ENCODE measurements around the gene RPTN. TPM values are rescaled to one million over a fixed set of nuclear protein-coding genes. Genes with fewer than 3 reads are reported as not detected.

Gene RPTN
- polyA plus RNA-seq, 1 of the 3 experiments (the other 2 are of a cell fraction), result not detected

DNA sequence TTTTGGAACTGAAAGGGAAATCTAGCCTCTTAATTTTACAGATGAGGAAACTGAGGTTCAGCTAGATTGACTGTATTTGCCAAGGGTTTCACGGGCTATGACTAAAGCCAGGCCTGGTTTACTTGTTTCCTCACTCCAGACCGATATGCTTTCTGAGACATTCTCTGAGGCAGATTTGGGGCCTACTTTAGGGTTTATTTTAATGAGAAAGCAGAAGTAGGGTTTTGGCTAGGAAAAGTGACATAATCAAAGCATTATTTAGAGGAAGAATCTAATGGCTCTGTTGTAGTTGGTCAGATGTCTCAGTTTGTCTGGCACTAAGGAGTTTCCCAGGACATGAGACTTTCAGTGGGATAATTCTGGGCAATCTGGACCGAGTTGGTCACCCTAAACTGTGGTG lies 1.5 kb upstream of the RPTN start:
- H3K4me1 ChIP-seq (ENCODE audit: control insufficient read depth in 1 of 2, insufficient read depth in 2 of 2, low read depth in 1 of 2, low read length in 1 of 2), result peaks cover 0 to 8% of the 10 kb centered on the region in 2 experiments; a peak in 1 of 4 replicates
- DNase-seq, result no peak
- H3K27me3 ChIP-seq (ENCODE audit: insufficient read depth), result no peaks in the 10 kb centered on the region
- H3K27ac ChIP-seq (ENCODE audit: low read depth in 2 of 2, low read length in 1 of 2), result no peak overlapping the region
- no peaks in the 10 kb centered on the region for H4K20me1 ChIP-seq (ENCODE audit: insufficient read depth)
- no peak overlapping the region for H3K9ac ChIP-seq
- WGBS (ENCODE audit: low lambda C conversion rate), result 16% methylated on average over 3 of the region's 3 CpGs
- no peak overlapping the region for H3K4me3 ChIP-seq (ENCODE audit: low read depth in 2 of 2, low read length in 1 of 2)
- POLR2A ChIA-PET, result no interaction called here
- no peak overlapping the region for H3K4me2 ChIP-seq
- CTCF ChIA-PET, result no interaction called here
- H3K9me2 ChIP-seq, result no peaks in the 10 kb centered on the region
- no peaks in the 10 kb centered on the region for H3K9me3 ChIP-seq
- TF ChIP-seq YY1 (IDR thresholded peaks at IDR 0.05; ENCODE audit: low read depth), result no peak
- TF ChIP-seq, protein P1, sequence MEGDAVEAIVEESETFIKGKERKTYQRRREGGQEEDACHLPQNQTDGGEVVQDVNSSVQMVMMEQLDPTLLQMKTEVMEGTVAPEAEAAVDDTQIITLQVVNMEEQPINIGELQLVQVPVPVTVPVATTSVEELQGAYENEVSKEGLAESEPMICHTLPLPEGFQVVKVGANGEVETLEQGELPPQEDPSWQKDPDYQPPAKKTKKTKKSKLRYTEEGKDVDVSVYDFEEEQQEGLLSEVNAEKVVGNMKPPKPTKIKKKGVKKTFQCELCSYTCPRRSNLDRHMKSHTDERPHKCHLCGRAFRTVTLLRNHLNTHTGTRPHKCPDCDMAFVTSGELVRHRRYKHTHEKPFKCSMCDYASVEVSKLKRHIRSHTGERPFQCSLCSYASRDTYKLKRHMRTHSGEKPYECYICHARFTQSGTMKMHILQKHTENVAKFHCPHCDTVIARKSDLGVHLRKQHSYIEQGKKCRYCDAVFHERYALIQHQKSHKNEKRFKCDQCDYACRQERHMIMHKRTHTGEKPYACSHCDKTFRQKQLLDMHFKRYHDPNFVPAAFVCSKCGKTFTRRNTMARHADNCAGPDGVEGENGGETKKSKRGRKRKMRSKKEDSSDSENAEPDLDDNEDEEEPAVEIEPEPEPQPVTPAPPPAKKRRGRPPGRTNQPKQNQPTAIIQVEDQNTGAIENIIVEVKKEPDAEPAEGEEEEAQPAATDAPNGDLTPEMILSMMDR (IDR thresholded peaks at IDR 0.05), result no peak
- TF ChIP-seq, protein P2, sequence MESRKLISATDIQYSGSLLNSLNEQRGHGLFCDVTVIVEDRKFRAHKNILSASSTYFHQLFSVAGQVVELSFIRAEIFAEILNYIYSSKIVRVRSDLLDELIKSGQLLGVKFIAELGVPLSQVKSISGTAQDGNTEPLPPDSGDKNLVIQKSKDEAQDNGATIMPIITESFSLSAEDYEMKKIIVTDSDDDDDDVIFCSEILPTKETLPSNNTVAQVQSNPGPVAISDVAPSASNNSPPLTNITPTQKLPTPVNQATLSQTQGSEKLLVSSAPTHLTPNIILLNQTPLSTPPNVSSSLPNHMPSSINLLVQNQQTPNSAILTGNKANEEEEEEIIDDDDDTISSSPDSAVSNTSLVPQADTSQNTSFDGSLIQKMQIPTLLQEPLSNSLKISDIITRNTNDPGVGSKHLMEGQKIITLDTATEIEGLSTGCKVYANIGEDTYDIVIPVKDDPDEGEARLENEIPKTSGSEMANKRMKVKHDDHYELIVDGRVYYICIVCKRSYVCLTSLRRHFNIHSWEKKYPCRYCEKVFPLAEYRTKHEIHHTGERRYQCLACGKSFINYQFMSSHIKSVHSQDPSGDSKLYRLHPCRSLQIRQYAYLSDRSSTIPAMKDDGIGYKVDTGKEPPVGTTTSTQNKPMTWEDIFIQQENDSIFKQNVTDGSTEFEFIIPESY (IDR thresholded peaks at IDR 0.05; ENCODE audit: borderline replicate concordance, low read depth), result no peak
- TF ChIP-seq GATA2 (CRISPR knock-in tag; IDR thresholded peaks at IDR 0.05), result no peak
- TF ChIP-seq, protein P3, sequence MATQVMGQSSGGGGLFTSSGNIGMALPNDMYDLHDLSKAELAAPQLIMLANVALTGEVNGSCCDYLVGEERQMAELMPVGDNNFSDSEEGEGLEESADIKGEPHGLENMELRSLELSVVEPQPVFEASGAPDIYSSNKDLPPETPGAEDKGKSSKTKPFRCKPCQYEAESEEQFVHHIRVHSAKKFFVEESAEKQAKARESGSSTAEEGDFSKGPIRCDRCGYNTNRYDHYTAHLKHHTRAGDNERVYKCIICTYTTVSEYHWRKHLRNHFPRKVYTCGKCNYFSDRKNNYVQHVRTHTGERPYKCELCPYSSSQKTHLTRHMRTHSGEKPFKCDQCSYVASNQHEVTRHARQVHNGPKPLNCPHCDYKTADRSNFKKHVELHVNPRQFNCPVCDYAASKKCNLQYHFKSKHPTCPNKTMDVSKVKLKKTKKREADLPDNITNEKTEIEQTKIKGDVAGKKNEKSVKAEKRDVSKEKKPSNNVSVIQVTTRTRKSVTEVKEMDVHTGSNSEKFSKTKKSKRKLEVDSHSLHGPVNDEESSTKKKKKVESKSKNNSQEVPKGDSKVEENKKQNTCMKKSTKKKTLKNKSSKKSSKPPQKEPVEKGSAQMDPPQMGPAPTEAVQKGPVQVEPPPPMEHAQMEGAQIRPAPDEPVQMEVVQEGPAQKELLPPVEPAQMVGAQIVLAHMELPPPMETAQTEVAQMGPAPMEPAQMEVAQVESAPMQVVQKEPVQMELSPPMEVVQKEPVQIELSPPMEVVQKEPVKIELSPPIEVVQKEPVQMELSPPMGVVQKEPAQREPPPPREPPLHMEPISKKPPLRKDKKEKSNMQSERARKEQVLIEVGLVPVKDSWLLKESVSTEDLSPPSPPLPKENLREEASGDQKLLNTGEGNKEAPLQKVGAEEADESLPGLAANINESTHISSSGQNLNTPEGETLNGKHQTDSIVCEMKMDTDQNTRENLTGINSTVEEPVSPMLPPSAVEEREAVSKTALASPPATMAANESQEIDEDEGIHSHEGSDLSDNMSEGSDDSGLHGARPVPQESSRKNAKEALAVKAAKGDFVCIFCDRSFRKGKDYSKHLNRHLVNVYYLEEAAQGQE (IDR thresholded peaks at IDR 0.05; ENCODE audit: low read depth, low read length), result no peak
- TF ChIP-seq, protein P4, sequence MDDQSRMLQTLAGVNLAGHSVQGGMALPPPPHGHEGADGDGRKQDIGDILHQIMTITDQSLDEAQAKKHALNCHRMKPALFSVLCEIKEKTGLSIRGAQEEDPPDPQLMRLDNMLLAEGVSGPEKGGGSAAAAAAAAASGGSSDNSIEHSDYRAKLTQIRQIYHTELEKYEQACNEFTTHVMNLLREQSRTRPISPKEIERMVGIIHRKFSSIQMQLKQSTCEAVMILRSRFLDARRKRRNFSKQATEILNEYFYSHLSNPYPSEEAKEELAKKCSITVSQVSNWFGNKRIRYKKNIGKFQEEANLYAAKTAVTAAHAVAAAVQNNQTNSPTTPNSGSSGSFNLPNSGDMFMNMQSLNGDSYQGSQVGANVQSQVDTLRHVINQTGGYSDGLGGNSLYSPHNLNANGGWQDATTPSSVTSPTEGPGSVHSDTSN (IDR thresholded peaks at IDR 0.05), result no peak
- H3K79me2 ChIP-seq (ENCODE audit: insufficient read depth), result no peaks in the 10 kb centered on the region
- H3F3A ChIP-seq (replicated peaks; ENCODE audit: insufficient read depth), result peaks cover 17% of the 10 kb centered on the region
- no peaks in the 10 kb centered on the region for H3K36me3 ChIP-seq (replicated peaks in 1 of 2; ENCODE audit: control insufficient read depth in 1 of 2, insufficient read depth in 2 of 2, low read length in 1 of 2)
- no peak overlapping the region for H2AFZ ChIP-seq (ENCODE audit: low read depth)

DNA sequence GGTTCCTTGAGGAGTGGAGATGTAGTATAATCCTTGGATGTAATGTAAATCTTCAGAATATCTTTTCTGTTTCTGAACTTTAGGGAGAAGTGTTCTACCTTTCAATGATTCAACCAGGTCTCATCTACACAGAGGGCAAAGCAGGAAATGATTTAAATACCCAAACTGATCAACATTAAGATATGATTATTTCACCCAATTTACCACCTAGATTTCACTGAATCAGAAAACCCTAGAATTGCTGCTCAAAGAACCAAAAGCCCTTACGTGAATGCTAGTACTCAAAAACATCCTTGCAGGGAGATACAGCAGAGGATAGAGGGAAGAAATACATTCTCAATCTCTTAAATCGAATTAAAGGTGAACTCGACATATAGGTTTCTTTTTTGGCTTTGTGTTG lies 5.0 kb downstream of the RPTN start:
- Histone ChIP-seq H3K27ac (ENCODE audit: low read depth in 2 of 2, low read length in 1 of 2) (no peak overlapping the region), H3K36me3 (replicated peaks in 1 of 2; ENCODE audit: control insufficient read depth in 1 of 2, insufficient read depth in 2 of 2, low read length in 1 of 2) (no peaks in the 10 kb centered on the region), H3F3A (replicated peaks; ENCODE audit: insufficient read depth) (no peaks in the 10 kb centered on the region), H3K4me2 (no peak overlapping the region), H3K9ac (no peak overlapping the region), H2AFZ (ENCODE audit: low read depth) (no peak overlapping the region), H3K9me2 (no peaks in the 10 kb centered on the region), H3K27me3 (ENCODE audit: insufficient read depth) (no peaks in the 10 kb centered on the region), H3K4me1 (ENCODE audit: control insufficient read depth in 1 of 2, insufficient read depth in 2 of 2, low read depth in 1 of 2, low read length in 1 of 2) (no peaks in the 10 kb centered on the region), H4K20me1 (ENCODE audit: insufficient read depth) (no peaks in the 10 kb centered on the region), H3K4me3 (ENCODE audit: low read depth in 2 of 2, low read length in 1 of 2) (no peak overlapping the region), H3K9me3 (no peaks in the 10 kb centered on the region), H3K79me2 (ENCODE audit: insufficient read depth) (no peaks in the 10 kb centered on the region)
- TF ChIP-seq, protein P5, sequence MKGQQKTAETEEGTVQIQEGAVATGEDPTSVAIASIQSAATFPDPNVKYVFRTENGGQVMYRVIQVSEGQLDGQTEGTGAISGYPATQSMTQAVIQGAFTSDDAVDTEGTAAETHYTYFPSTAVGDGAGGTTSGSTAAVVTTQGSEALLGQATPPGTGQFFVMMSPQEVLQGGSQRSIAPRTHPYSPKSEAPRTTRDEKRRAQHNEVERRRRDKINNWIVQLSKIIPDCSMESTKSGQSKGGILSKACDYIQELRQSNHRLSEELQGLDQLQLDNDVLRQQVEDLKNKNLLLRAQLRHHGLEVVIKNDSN (IDR thresholded peaks at IDR 0.05; ENCODE audit: borderline replicate concordance, low read depth), result no peak
- TF ChIP-seq NFIC (IDR thresholded peaks at IDR 0.05; ENCODE audit: borderline replicate concordance), result no peak
- TF ChIP-seq YY1 (IDR thresholded peaks at IDR 0.05; ENCODE audit: low read depth), result no peak
- TF ChIP-seq, protein P6, sequence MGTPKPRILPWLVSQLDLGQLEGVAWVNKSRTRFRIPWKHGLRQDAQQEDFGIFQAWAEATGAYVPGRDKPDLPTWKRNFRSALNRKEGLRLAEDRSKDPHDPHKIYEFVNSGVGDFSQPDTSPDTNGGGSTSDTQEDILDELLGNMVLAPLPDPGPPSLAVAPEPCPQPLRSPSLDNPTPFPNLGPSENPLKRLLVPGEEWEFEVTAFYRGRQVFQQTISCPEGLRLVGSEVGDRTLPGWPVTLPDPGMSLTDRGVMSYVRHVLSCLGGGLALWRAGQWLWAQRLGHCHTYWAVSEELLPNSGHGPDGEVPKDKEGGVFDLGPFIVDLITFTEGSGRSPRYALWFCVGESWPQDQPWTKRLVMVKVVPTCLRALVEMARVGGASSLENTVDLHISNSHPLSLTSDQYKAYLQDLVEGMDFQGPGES (IDR thresholded peaks at IDR 0.05; ENCODE audit: low read depth, low read length), result no peak
- no peak for TF ChIP-seq GATA2 (CRISPR knock-in tag; IDR thresholded peaks at IDR 0.05)
- TF ChIP-seq, protein P7, sequence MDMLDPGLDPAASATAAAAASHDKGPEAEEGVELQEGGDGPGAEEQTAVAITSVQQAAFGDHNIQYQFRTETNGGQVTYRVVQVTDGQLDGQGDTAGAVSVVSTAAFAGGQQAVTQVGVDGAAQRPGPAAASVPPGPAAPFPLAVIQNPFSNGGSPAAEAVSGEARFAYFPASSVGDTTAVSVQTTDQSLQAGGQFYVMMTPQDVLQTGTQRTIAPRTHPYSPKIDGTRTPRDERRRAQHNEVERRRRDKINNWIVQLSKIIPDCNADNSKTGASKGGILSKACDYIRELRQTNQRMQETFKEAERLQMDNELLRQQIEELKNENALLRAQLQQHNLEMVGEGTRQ (IDR thresholded peaks at IDR 0.05; ENCODE audit: borderline replicate concordance, low read depth, low read length), result no peak
- no peak for TF ChIP-seq MEF2A (IDR thresholded peaks at IDR 0.05; ENCODE audit: borderline replicate concordance, low read depth)
- TF ChIP-seq CHD2 (IDR thresholded peaks at IDR 0.05; ENCODE audit: low read length, partially characterized antibody), result no peak
- ChIA-PET CTCF (interaction anchor here (0.9 kb wide), 1 partner anchor 152 kb away, joined by 3 read pairs; no protein-coding TSS in a partner anchor), POLR2A (no interaction called here)
- 11% methylated on average over 3 of the region's 3 CpGs for WGBS (ENCODE audit: low lambda C conversion rate)
- DNase-seq, result no peak

All from SK-N-SH (cell line).